ENCODE results near the gene SCAMP5.

Gene SCAMP5

GRCh38 chr15:75030424-75030823 lies 35.1 kb downstream of the SCAMP5 start:
- Histone ChIP-seq H3K27me3 (no peaks in the 10 kb centered on the region), H3K9me3 (no peaks in the 10 kb centered on the region), H3K4me1 (peaks cover 8 to 43% (median 36%) of the 10 kb centered on the region in 4 donors), H3K4me3 (no peak overlapping the region), H3K36me3 (no peaks in the 10 kb centered on the region), H3K27ac (peak overlapping the region; percentile 78 to 84)
- intact Hi-C loops (cut with DNase I; ENCODE audit: low total_unique reads) = no loop called here
- TF ChIP-seq CTCF (IDR thresholded peaks at IDR 0.05) = no peak
- DNase-seq = no peak

- H3K27me3 ChIP-seq = no peaks in the 10 kb centered on the region
- no peak overlapping the region for H3K4me3 ChIP-seq
- TF ChIP-seq CTCF (IDR thresholded peaks at IDR 0.05) = no peak
- no peaks in the 10 kb centered on the region for H3K36me3 ChIP-seq
- H3K9me3 ChIP-seq = no peaks in the 10 kb centered on the region
- H3K27ac ChIP-seq = peak overlapping the region; percentile 11 to 16
- H3K4me1 ChIP-seq = peaks cover 8 to 43% (median 35%) of the 10 kb centered on the region in 4 donors
- no peak for DNase-seq
- intact Hi-C loops (cut with DNase I; ENCODE audit: low total_unique reads) = no loop called here
These were observed 36.5 kb downstream of the SCAMP5 start for GRCh38 chr15:75031848-75032247.

DNA sequence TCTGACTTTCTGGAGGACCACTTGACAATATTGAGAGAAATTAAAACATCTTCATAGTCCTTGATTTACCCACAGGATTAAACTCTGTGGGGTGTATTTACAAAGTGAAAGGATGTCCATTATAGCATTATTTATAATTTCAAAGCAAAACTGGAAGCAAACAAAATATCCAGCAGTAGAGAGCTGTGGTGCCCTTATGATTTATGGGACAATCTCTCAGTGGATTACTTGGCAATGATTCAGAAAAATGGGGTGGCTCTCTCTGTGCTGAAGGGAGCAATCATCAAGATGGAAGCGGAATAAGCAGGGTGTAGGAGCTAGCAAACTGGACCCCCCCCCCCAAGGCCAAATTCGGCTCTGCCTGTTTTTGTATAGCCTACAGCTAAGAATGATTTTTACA lies 37.0 kb downstream of the SCAMP5 start:
- no peak overlapping the region for H3K4me3 ChIP-seq
- H3K27ac ChIP-seq = peak overlapping the region in 1 of 2 donors; percentile 16
- H3K36me3 ChIP-seq = no peaks in the 10 kb centered on the region
- intact Hi-C loops (cut with DNase I; ENCODE audit: low total_unique reads) = no loop called here
- H3K9me3 ChIP-seq = no peaks in the 10 kb centered on the region
- peaks cover 8 to 43% (median 37%) of the 10 kb centered on the region in 4 donors for H3K4me1 ChIP-seq
- DNase-seq = no peak
- no peaks in the 10 kb centered on the region for H3K27me3 ChIP-seq
- TF ChIP-seq CTCF (IDR thresholded peaks at IDR 0.05) = no peak

DNA sequence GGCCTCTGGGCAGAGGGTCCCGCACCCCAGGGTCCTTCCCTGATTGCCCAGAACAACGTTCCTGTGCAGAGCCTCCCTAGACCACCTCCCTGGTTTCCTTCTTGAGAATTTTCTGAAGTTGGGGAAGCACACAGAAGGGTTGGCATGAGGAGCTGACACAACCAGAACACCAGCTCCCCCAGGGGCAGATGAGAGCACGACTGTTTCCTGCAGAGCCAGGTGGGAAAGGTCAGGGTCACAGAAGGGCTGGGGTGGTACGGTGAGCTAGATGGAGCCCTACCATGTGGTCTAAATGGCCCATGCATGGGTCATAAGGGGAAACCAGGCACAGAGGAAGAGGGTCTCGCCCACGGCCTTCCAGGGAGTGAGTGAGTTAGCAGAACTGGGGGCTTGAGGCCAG lies 38.4 kb downstream of the SCAMP5 start:
- Histone ChIP-seq H3K9me3 (no peaks in the 10 kb centered on the region), H3K36me3 (no peaks in the 10 kb centered on the region), H3K4me3 (no peak overlapping the region), H3K27ac (no peak overlapping the region), H3K27me3 (no peaks in the 10 kb centered on the region), H3K4me1 (peaks cover 8 to 43% (median 34%) of the 10 kb centered on the region in 4 donors)
- no peak for TF ChIP-seq CTCF (IDR thresholded peaks at IDR 0.05)
- intact Hi-C loops (cut with DNase I; ENCODE audit: low total_unique reads) = no loop called here
- DNase-seq = no peak

- intact Hi-C loops (cut with DNase I; ENCODE audit: low total_unique reads) = no loop called here
- Histone ChIP-seq H3K27me3 (no peaks in the 10 kb centered on the region), H3K4me3 (no peak overlapping the region), H3K4me1 (peaks cover 3 to 35% (median 28%) of the 10 kb centered on the region in 4 donors), H3K27ac (no peak overlapping the region), H3K36me3 (no peaks in the 10 kb centered on the region), H3K9me3 (no peaks in the 10 kb centered on the region)
- DNase-seq = no peak
- no peak for TF ChIP-seq CTCF (IDR thresholded peaks at IDR 0.05)
These were observed 39.3 kb downstream of the SCAMP5 start for GRCh38 chr15:75034615-75035014.

GRCh38 chr15:75036212-75036616 lies 40.9 kb downstream of the SCAMP5 start:
- intact Hi-C loops (cut with DNase I; ENCODE audit: low total_unique reads) = no loop called here
- H3K4me3 ChIP-seq = no peak overlapping the region

More at GRCh38 chr15:75036212-75036616, 40.9 kb downstream of the SCAMP5 start:
- H3K27me3 ChIP-seq = no peaks in the 10 kb centered on the region
- H3K36me3 ChIP-seq = no peaks in the 10 kb centered on the region
- DNase-seq = no peak
- TF ChIP-seq CTCF (IDR thresholded peaks at IDR 0.05) = no peak
- no peak overlapping the region for H3K27ac ChIP-seq
- no peaks in the 10 kb centered on the region for H3K9me3 ChIP-seq
- peaks cover 0 to 20% (median 12%) of the 10 kb centered on the region in 4 donors for H3K4me1 ChIP-seq

Data from tibial artery (tissue), 4 donors.